SK-N-MC (cell line): ENCODE results near the gene EFNA4.

Experiments used
- EZH2 ChIP-seq: fragments of 200-600 bp; sonication (generic); IDR thresholded peaks from one replicate; pipeline ENCODE4 v1.6.1; 2017; ENCODE audit warnings: antibody characterized with exemption
- POLR2AphosphoS5 ChIP-seq: IDR thresholded peaks from 2 replicates; pipeline ENCODE4 v1.6.1; 2012; ENCODE audit warnings: mild to moderate bottlenecking, low read depth, low read length, borderline replicate concordance

GRCh38 chr1:155110381-155110780 is 46.8 kb downstream of the EFNA4 start:
- TF ChIP-seq POLR2AphosphoS5: no peak
- no peak for TF ChIP-seq EZH2
